ENCODE measurements around the gene TBC1D9. TPM values are rescaled to one million over a fixed set of nuclear protein-coding genes. Genes with fewer than 3 reads are reported as not detected.

Gene TBC1D9
- total RNA-seq, 1 experiment from 2014 or later: 21.7 TPM

DNA sequence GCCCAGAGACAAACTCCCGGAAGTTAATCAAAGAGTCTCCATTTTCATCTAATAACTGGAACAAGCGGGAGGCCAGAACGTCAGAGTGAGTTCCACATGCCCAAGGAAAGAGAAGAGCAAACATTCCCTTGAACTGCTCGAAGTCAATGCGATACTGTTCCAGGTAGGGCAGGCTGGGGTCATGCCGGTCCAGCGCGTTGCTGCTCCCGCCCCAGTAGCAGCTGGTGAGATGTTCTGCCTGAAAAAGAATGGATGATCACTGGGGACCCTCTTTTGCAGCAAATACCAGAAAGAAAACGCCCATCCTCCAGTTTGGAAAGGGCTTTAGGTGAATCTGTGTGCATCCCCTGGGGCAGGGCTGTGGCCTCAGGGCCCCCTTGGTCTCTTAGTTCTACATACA, 122.2 kb downstream of the TBC1D9 start:
- ChIA-PET CTCF (no interaction called here), POLR2A (no interaction called here)
- DNase-seq (ENCODE audit: low read depth, low spot score) (no peak), ATAC-seq (no peak)
- in situ Hi-C loops (cut with HindIII; ENCODE audit: low pct_unique_long_range_greater_than_20kb, low sequenced_read_pairs) (no loop called here), intact Hi-C loops (cut with micrococcal nuclease; ENCODE audit: unreplicated experiment) (loop anchor here (10.0 kb wide), 1 partner anchor 221 kb away; no protein-coding TSS in a partner anchor)
- H3K27ac ChIP-seq (ENCODE audit: low read length): no peak overlapping the region
- no peaks in the 10 kb centered on the region for H3K9me3 ChIP-seq (ENCODE audit: control insufficient read depth, insufficient read depth, low read depth, low read length)
- no peaks in the 10 kb centered on the region for H3K4me1 ChIP-seq (ENCODE audit: control insufficient read depth, insufficient read depth, low read length)
- no peaks in the 10 kb centered on the region; the same call in 1 of the 2 replicates for H3K36me3 ChIP-seq (ENCODE audit: control insufficient read depth, insufficient read depth, low read length)
- no peak overlapping the region for H3K4me3 ChIP-seq (ENCODE audit: low read depth in 2 of 2, low read length in 2 of 2)
- TF ChIP-seq POLR2AphosphoS5 (IDR thresholded peaks at IDR 0.05; ENCODE audit: low read depth, low read length): no peak
- TF ChIP-seq TCF7L2 (IDR thresholded peaks at IDR 0.05; ENCODE audit: low read depth, low read length): no peak
- H3K27me3 ChIP-seq (ENCODE audit: control insufficient read depth, insufficient read depth, low read length): no peaks in the 10 kb centered on the region
- BruUV-seq (replicated peaks): no TSS peak

DNA sequence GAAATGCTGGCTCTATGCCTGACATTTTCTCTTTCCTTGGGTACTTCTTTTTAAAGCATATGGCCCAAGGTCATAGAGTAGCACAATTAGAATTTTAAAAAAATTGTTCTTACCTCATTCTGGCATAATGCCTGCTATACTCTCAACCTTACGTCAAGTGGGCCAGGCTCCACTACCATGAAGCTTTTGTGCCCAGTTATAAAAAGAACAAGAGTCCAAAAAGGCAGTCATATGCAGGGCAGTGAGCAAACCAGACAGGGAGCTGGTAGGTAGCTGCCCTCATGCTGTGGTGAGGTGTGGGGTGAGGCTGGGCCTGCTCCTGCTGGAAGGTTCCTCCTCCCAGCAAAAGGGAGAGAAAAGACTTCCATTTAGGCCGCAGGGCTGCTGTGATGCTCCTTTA, 123.1 kb downstream of the TBC1D9 start:
- DNase-seq (ENCODE audit: low read depth, low spot score) (no peak), ATAC-seq (no peak)
- no peak overlapping the region for H3K27ac ChIP-seq (ENCODE audit: low read length)
- no peaks in the 10 kb centered on the region; the same call in 1 of the 2 replicates for H3K36me3 ChIP-seq (ENCODE audit: control insufficient read depth, insufficient read depth, low read length)
- in situ Hi-C loops (cut with HindIII; ENCODE audit: low pct_unique_long_range_greater_than_20kb, low sequenced_read_pairs) (no loop called here), intact Hi-C loops (cut with micrococcal nuclease; ENCODE audit: unreplicated experiment) (loop anchor here (10.0 kb wide), 1 partner anchor 222 kb away; no protein-coding TSS in a partner anchor)
- no peaks in the 10 kb centered on the region for H3K27me3 ChIP-seq (ENCODE audit: control insufficient read depth, insufficient read depth, low read length)
- H3K9me3 ChIP-seq (ENCODE audit: control insufficient read depth, insufficient read depth, low read depth, low read length): no peaks in the 10 kb centered on the region
- H3K4me1 ChIP-seq (ENCODE audit: control insufficient read depth, insufficient read depth, low read length): no peaks in the 10 kb centered on the region
- H3K4me3 ChIP-seq (ENCODE audit: low read depth in 2 of 2, low read length in 2 of 2): no peak overlapping the region
- CTCF ChIA-PET: no interaction called here
- POLR2A ChIA-PET: no interaction called here
- TF ChIP-seq TCF7L2 (IDR thresholded peaks at IDR 0.05; ENCODE audit: low read depth, low read length): no peak
- TF ChIP-seq, protein P1, sequence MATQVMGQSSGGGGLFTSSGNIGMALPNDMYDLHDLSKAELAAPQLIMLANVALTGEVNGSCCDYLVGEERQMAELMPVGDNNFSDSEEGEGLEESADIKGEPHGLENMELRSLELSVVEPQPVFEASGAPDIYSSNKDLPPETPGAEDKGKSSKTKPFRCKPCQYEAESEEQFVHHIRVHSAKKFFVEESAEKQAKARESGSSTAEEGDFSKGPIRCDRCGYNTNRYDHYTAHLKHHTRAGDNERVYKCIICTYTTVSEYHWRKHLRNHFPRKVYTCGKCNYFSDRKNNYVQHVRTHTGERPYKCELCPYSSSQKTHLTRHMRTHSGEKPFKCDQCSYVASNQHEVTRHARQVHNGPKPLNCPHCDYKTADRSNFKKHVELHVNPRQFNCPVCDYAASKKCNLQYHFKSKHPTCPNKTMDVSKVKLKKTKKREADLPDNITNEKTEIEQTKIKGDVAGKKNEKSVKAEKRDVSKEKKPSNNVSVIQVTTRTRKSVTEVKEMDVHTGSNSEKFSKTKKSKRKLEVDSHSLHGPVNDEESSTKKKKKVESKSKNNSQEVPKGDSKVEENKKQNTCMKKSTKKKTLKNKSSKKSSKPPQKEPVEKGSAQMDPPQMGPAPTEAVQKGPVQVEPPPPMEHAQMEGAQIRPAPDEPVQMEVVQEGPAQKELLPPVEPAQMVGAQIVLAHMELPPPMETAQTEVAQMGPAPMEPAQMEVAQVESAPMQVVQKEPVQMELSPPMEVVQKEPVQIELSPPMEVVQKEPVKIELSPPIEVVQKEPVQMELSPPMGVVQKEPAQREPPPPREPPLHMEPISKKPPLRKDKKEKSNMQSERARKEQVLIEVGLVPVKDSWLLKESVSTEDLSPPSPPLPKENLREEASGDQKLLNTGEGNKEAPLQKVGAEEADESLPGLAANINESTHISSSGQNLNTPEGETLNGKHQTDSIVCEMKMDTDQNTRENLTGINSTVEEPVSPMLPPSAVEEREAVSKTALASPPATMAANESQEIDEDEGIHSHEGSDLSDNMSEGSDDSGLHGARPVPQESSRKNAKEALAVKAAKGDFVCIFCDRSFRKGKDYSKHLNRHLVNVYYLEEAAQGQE (IDR thresholded peaks at IDR 0.05; ENCODE audit: insufficient read depth in 1 of 2, low read depth in 2 of 2, low read length in 1 of 2): no peak
- TF ChIP-seq, protein P2, sequence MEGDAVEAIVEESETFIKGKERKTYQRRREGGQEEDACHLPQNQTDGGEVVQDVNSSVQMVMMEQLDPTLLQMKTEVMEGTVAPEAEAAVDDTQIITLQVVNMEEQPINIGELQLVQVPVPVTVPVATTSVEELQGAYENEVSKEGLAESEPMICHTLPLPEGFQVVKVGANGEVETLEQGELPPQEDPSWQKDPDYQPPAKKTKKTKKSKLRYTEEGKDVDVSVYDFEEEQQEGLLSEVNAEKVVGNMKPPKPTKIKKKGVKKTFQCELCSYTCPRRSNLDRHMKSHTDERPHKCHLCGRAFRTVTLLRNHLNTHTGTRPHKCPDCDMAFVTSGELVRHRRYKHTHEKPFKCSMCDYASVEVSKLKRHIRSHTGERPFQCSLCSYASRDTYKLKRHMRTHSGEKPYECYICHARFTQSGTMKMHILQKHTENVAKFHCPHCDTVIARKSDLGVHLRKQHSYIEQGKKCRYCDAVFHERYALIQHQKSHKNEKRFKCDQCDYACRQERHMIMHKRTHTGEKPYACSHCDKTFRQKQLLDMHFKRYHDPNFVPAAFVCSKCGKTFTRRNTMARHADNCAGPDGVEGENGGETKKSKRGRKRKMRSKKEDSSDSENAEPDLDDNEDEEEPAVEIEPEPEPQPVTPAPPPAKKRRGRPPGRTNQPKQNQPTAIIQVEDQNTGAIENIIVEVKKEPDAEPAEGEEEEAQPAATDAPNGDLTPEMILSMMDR (IDR thresholded peaks at IDR 0.05): no peak
- no peak for TF ChIP-seq SIN3A (IDR thresholded peaks at IDR 0.05; ENCODE audit: borderline replicate concordance, insufficient read depth, low read depth, low read length)
- TF ChIP-seq POLR2AphosphoS5 (IDR thresholded peaks at IDR 0.05; ENCODE audit: low read depth, low read length): no peak
- BruUV-seq (replicated peaks): no TSS peak

DNA sequence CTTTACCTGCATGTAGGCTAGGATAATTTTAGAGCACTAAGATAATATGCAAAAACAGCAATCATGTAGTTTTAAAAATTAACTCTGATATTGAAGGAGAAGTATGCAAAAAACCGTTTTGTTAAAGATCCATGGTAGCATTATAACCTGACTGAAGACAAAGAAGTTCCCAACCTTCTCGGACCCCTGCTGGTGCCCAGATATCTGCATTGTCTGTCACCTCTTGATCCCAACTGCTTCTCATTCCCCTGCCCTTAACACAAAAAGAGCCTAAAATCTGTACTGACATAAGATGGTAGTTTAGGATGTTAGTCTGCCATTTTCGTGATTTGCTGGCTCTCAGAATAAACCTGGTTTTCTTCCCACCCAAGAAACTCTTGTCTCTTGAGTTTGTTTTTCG, 125.9 kb downstream of the TBC1D9 start:
- DNase-seq (ENCODE audit: low read depth, low spot score) (no peak), ATAC-seq (no peak)
- CTCF ChIA-PET: no interaction called here
- Histone ChIP-seq H3K4me3 (ENCODE audit: low read depth in 2 of 2, low read length in 2 of 2) (no peak overlapping the region), H3K27me3 (ENCODE audit: control insufficient read depth, insufficient read depth, low read length) (no peaks in the 10 kb centered on the region), H3K27ac (ENCODE audit: low read length) (no peak overlapping the region), H3K9me3 (ENCODE audit: control insufficient read depth, insufficient read depth, low read depth, low read length) (no peaks in the 10 kb centered on the region), H3K36me3 (ENCODE audit: control insufficient read depth, insufficient read depth, low read length) (no peaks in the 10 kb centered on the region; the same call in 1 of the 2 replicates), H3K4me1 (ENCODE audit: control insufficient read depth, insufficient read depth, low read length) (no peaks in the 10 kb centered on the region)
- in situ Hi-C loops (cut with HindIII; ENCODE audit: low pct_unique_long_range_greater_than_20kb, low sequenced_read_pairs) (no loop called here), intact Hi-C loops (cut with micrococcal nuclease; ENCODE audit: unreplicated experiment) (loop anchor here (10.0 kb wide), 1 partner anchor 225 kb away; no protein-coding TSS in a partner anchor)
- TF ChIP-seq POLR2AphosphoS5 (IDR thresholded peaks at IDR 0.05; ENCODE audit: low read depth, low read length) (no peak), SIN3A (IDR thresholded peaks at IDR 0.05; ENCODE audit: borderline replicate concordance, insufficient read depth, low read depth, low read length) (no peak), TCF7L2 (IDR thresholded peaks at IDR 0.05; ENCODE audit: low read depth, low read length) (no peak)
- TF ChIP-seq, protein P2 (IDR thresholded peaks at IDR 0.05): no peak
- TF ChIP-seq, protein P1 (IDR thresholded peaks at IDR 0.05; ENCODE audit: insufficient read depth in 1 of 2, low read depth in 2 of 2, low read length in 1 of 2): no peak
- POLR2A ChIA-PET: no interaction called here
- no TSS peak for BruUV-seq (replicated peaks)
